ENCODE measurements around the gene CREB5. TPM values are rescaled to one million over a fixed set of nuclear protein-coding genes. Genes with fewer than 3 reads are reported as not detected.

Gene CREB5
- total RNA-seq, 1 experiment from 2014 or later, result 2.1 TPM

GRCh38 chr7:28423918-28424514 lies 11.7 kb downstream of the CREB5 start:
- Histone ChIP-seq H3K4me1 (replicated peaks; ENCODE audit: insufficient read depth) (no peaks in the 10 kb centered on the region), H3K9me2 (ENCODE audit: insufficient read depth) (no peaks in the 10 kb centered on the region), H3K27ac (no peak overlapping the region), H3F3A (ENCODE audit: insufficient read depth, low read depth) (no peaks in the 10 kb centered on the region), H3K79me2 (ENCODE audit: low read depth) (no peaks in the 10 kb centered on the region), H3K27me3 (ENCODE audit: insufficient read depth, low read depth) (no peaks in the 10 kb centered on the region), H3K9me3 (ENCODE audit: insufficient read depth, low read depth) (no peaks in the 10 kb centered on the region), H3K4me2 (no peak overlapping the region), H2AFZ (no peak overlapping the region), H3K36me3 (ENCODE audit: low read depth) (no peaks in the 10 kb centered on the region), H4K20me1 (ENCODE audit: insufficient read depth) (no peaks in the 10 kb centered on the region), H3K4me3 (no peak overlapping the region)
- TF ChIP-seq EZH2 (IDR thresholded peaks at IDR 0.05; ENCODE audit: low read depth), result no peak
- TF ChIP-seq, protein P1, sequence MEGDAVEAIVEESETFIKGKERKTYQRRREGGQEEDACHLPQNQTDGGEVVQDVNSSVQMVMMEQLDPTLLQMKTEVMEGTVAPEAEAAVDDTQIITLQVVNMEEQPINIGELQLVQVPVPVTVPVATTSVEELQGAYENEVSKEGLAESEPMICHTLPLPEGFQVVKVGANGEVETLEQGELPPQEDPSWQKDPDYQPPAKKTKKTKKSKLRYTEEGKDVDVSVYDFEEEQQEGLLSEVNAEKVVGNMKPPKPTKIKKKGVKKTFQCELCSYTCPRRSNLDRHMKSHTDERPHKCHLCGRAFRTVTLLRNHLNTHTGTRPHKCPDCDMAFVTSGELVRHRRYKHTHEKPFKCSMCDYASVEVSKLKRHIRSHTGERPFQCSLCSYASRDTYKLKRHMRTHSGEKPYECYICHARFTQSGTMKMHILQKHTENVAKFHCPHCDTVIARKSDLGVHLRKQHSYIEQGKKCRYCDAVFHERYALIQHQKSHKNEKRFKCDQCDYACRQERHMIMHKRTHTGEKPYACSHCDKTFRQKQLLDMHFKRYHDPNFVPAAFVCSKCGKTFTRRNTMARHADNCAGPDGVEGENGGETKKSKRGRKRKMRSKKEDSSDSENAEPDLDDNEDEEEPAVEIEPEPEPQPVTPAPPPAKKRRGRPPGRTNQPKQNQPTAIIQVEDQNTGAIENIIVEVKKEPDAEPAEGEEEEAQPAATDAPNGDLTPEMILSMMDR (conservative IDR thresholded peaks at IDR 0.05), result no peak
- CTCF ChIA-PET, result no interaction called here
- no peak for DNase-seq
- intact Hi-C loops (cut with micrococcal nuclease; ENCODE audit: unreplicated experiment), result no loop called here
- POLR2A ChIA-PET (ENCODE audit: unreplicated experiment), result no interaction called here
- no TSS peak for BruUV-seq (replicated peaks)

GRCh38 chr7:28425496-28425895 lies 13.2 kb downstream of the CREB5 start:
- Histone ChIP-seq H3K79me2 (ENCODE audit: low read depth) (no peaks in the 10 kb centered on the region), H3K27ac (no peak overlapping the region), H3K4me2 (no peak overlapping the region), H3K9me3 (ENCODE audit: insufficient read depth, low read depth) (no peaks in the 10 kb centered on the region), H3F3A (ENCODE audit: insufficient read depth, low read depth) (no peaks in the 10 kb centered on the region), H3K4me1 (replicated peaks; ENCODE audit: insufficient read depth) (no peaks in the 10 kb centered on the region), H3K36me3 (ENCODE audit: low read depth) (no peaks in the 10 kb centered on the region), H3K27me3 (ENCODE audit: insufficient read depth, low read depth) (no peaks in the 10 kb centered on the region), H3K9me2 (ENCODE audit: insufficient read depth) (no peaks in the 10 kb centered on the region), H3K4me3 (no peak overlapping the region), H2AFZ (no peak overlapping the region), H4K20me1 (ENCODE audit: insufficient read depth) (no peaks in the 10 kb centered on the region)
- DNase-seq, result no peak
- intact Hi-C loops (cut with micrococcal nuclease; ENCODE audit: unreplicated experiment), result no loop called here
- no TSS peak for BruUV-seq (replicated peaks)
- CTCF ChIA-PET, result no interaction called here
- TF ChIP-seq, protein P1 (conservative IDR thresholded peaks at IDR 0.05), result no peak
- TF ChIP-seq EZH2 (IDR thresholded peaks at IDR 0.05; ENCODE audit: low read depth), result no peak
- POLR2A ChIA-PET (ENCODE audit: unreplicated experiment), result no interaction called here

- POLR2A ChIA-PET (ENCODE audit: unreplicated experiment), result no interaction called here
- CTCF ChIA-PET, result no interaction called here
- BruUV-seq (replicated peaks), result no TSS peak
Measured at GRCh38 chr7:28427236-28427635, 14.9 kb downstream of the CREB5 start.

More at GRCh38 chr7:28427236-28427635, 14.9 kb downstream of the CREB5 start:
- no peaks in the 10 kb centered on the region for H3K4me1 ChIP-seq (replicated peaks; ENCODE audit: insufficient read depth)
- TF ChIP-seq EZH2 (IDR thresholded peaks at IDR 0.05; ENCODE audit: low read depth), result no peak
- TF ChIP-seq, protein P1 (conservative IDR thresholded peaks at IDR 0.05), result no peak
- no peak overlapping the region for H3K4me3 ChIP-seq
- H3K4me2 ChIP-seq, result no peak overlapping the region
- H3K9me3 ChIP-seq (ENCODE audit: insufficient read depth, low read depth), result no peaks in the 10 kb centered on the region
- no peaks in the 10 kb centered on the region for H3K36me3 ChIP-seq (ENCODE audit: low read depth)
- intact Hi-C loops (cut with micrococcal nuclease; ENCODE audit: unreplicated experiment), result no loop called here
- no peak overlapping the region for H2AFZ ChIP-seq
- no peaks in the 10 kb centered on the region for H3F3A ChIP-seq (ENCODE audit: insufficient read depth, low read depth)
- H4K20me1 ChIP-seq (ENCODE audit: insufficient read depth), result no peaks in the 10 kb centered on the region
- H3K27me3 ChIP-seq (ENCODE audit: insufficient read depth, low read depth), result no peaks in the 10 kb centered on the region
- H3K79me2 ChIP-seq (ENCODE audit: low read depth), result no peaks in the 10 kb centered on the region
- H3K9me2 ChIP-seq (ENCODE audit: insufficient read depth), result no peaks in the 10 kb centered on the region
- H3K27ac ChIP-seq, result no peak overlapping the region
- DNase-seq, result no peak
